Left kidney (tissue), 8 donors: ENCODE measurements around the gene OCEL1. TPM values are rescaled to one million over a fixed set of nuclear protein-coding genes. Genes with fewer than 3 reads are reported as not detected.
"Not testable (repeated sequence)": the region's sequence is repeated elsewhere in the genome, so short reads cannot be mapped to it uniquely, and the experiment has no call there.

Experiments used
- DNase-seq: peaks from one replicate; pipeline ENCODE4 v3.0.0-alpha.2; 2013
- long read RNA-seq, 8 donors: transcript quantifications; one replicate each; lab custom pipeline, GENCODE V29; 2026
- polyA plus RNA-seq: library from polyadenylated mRNA; unstranded; fragments of 120-200 nt; gene quantifications from one replicate; pipeline ENCODE4 v1.2.1, GENCODE V29; 2013; ENCODE audit not compliant: insufficient read length

Gene OCEL1
- 18.4 TPM for polyA plus RNA-seq
- long read RNA-seq, donor 1, transcript OCEL1-201 (6 exons, 1,133 nt), result major isoform, 5 of 10 reads
- long read RNA-seq, donor 1, partial matches to known transcripts, result 0 of 10 reads
- long read RNA-seq, donor 1, other reads (novel, unspliced or antisense), result 0 of 10 reads
- long read RNA-seq, donor 2, partial matches to known transcripts, result 0 of 4 reads
- long read RNA-seq, donor 2, other reads (novel, unspliced or antisense), result 0 of 4 reads
- long read RNA-seq, donor 3, partial matches to known transcripts, result 0 of 1 reads
- long read RNA-seq, donor 3, other reads (novel, unspliced or antisense), result 0 of 1 reads
- long read RNA-seq, donor 4, result 0 reads
- long read RNA-seq, donor 5, partial matches to known transcripts, result 0 of 8 reads
- long read RNA-seq, donor 5, other reads (novel, unspliced or antisense), result 0 of 8 reads
- long read RNA-seq, donor 6, partial matches to known transcripts, result 0 of 4 reads
- long read RNA-seq, donor 6, other reads (novel, unspliced or antisense), result 0 of 4 reads
- long read RNA-seq, donor 7, partial matches to known transcripts, result 0 of 7 reads
- long read RNA-seq, donor 7, other reads (novel, unspliced or antisense), result 0 of 7 reads
- long read RNA-seq, donor 8, partial matches to known transcripts, result 0 of 39 reads
- long read RNA-seq, donor 8, other reads (novel, unspliced or antisense), result 37 of 39 reads

DNA sequence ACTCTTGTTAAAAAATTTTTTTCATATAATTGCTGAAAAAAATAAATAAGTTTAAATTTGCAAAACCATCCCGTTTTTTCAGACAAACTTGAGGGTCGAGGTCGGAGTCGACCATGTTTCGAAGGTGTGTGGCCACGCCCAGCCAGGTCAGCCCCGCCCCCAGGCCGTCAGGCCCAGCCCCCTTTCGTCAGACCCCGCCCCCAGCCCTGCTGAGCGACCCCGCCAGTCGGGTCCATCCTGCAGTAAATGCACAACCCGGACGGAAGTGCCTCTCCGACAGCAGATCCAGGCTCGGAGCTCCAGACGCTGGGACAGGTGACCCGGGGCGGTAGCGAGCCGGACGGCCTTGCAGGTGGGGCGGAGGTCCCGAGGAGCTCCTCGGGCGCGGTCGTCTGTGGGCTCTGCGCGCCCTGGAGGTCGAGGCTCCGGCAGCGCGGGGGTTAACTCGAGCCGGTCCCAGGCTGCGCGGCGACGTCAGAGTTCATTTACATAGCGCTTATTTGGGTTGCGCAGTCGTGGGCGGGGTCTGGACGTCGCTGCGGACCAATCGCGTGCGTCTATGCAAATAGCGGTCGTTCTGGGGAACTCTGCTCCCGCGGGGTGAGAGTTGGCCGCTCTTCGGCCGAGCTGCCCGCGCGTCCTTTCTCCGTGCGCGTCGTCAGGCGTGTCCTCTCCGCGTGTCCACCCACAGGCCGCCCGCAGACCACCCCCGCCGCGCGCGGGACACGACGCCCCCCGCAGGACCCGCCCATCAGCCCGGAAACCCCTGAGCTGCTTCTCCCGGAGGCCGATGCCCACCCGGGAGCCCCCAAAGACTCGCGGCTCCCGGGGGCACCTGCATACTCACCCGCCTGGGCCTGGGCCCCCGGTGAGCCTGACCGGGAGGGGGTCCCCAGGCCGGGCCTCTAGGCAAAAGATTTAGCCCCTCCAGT lies at the start of gene OCEL1:
Gene OCEL1, plus strand, starts transcription at position 225 of the 932 bp plus-strand sequence. Its CDS starts 22 bp downstream, at position 247.
- DNase-seq, result peak; percentile 97

DNA sequence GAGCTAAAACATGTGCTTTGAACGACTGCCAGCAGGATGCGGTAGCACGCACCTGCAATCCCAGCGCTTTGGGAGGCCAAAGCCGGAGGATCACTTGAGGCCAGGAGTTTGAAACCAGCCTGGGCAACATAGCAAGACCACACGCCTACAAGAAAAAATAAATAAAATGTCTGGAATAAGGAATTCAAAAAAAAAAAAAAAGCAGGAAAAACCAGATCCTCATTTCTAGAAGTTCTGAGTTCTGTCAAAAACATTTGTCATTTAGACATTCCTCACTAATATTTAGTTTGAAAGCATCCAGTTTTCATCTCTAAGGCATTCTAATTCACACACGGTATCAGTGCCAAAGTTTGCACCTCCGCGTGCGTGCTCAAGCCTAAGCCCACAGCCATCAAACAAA lies 47.7 kb upstream of the OCEL1 start:
- no peak for DNase-seq

GRCh38 chr19:17180997-17181702 lies 44.9 kb upstream of the OCEL1 start:
- DNase-seq, result no peak

DNA sequence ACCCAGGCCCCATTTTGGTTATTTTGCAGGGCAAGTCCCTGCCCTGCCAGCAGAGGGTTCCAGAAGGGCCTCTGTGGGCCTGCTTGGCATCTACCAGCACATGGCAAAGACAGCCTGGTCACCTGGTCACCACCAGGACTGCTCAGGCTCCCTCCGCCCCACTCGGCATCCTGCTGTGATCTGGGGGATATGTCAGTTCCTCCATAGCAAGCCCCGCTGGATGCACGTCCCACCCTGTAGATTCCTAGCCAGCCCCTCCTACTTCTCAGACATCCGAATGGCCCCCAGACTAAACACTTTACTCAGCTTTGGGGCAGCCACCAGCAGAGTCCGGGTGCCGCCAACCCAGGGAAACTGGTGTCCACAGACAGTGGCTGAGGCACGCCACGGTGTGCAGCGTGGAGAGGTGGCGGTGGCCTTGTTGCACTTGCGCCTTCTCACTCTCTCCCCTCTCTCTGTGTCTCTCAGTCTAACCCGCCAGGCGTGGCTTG lies 42.7 kb upstream of the OCEL1 start:
- no peak for DNase-seq

GRCh38 chr19:17183858-17184321 lies 42.1 kb upstream of the OCEL1 start:
- DNase-seq, result no peak

DNA sequence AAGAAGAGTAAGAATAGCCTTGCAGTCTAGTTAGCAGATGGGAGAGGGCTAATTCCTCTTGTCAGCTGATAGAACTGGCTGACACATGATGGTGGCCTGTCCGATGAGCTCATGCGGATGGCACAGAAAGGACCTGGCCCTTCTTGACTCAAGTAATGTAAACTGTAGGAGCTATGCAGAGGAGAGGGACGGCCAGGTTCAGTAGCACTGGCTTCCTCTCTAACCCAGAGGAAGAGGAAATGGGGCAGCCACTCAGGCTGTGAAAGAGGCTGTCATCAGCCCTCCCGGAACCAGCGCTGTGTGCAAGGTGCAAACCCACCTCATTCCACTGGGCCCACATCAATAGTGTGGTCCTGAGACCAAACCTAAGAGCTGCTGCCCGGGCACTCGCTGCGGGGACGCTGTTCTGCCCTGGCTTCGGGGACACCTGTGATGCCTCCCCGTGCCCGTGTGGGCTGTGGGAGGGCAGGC lies 41.6 kb upstream of the OCEL1 start:
- no peak for DNase-seq

- DNase-seq, result no peak
Measured at GRCh38 chr19:17185590-17185989, 40.4 kb upstream of the OCEL1 start.

- DNase-seq, result not testable (repeated sequence)
Measured at GRCh38 chr19:17191736-17192135, 34.3 kb upstream of the OCEL1 start.

DNA sequence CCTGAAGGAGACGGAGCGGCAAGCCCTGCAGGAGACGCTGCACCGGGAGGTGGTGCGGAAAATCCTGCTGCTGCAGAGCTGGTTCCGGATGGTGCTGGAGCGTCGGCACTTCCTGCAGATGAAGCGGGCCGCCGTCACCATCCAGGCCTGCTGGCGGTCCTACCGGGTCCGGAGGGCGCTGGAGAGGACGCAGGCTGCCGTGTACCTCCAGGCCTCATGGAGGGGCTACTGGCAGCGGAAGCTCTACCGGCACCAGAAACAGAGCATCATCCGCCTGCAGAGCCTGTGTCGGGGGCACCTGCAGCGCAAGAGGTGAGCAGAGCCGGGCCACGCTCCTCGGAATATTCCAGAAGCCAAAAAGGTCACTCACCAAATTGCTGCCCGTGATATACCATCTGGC lies 33.3 kb upstream of the OCEL1 start:
- no peak for DNase-seq

DNA sequence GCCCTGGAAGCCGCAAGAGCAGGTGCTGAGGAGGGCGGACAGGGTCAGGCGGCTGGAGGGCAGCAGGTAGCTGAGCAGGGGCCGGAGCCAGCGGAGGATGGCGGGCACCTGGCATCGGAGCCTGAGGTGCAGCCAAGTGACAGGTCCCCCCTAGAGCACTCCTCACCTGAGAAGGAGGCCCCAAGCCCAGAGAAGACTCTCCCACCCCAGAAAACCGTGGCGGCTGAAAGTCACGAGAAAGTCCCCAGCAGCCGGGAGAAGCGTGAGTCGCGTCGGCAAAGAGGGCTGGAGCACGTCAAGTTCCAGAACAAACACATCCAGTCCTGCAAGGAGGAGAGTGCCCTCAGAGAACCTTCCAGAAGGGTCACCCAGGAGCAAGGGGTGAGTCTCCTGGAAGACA lies 31.4 kb upstream of the OCEL1 start:
- DNase-seq, result no peak

GRCh38 chr19:17195106-17195505 lies 30.9 kb upstream of the OCEL1 start:
- DNase-seq, result no peak

GRCh38 chr19:17196610-17197009 lies 29.4 kb upstream of the OCEL1 start:
- DNase-seq, result no peak

DNA sequence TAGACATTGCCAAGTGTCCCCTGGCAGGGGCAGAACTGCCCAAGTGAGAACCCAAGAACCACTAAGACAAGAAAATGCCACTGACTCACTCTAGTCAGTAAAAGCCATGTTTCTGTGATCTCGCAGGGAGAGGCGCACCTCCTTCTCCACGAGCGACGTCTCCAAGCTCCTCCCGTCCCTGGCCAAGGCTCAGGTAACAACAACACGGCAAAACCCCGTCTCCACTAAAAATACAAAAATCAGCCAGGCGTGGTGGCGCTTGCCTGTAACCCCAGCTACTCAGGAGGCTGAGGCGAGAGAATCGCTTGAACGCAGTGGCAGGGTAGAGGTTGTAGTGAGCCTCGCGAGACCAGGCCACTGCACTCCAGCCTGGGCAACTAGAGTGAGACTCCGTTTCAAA lies 28.4 kb upstream of the OCEL1 start:
- DNase-seq, result no peak

DNA sequence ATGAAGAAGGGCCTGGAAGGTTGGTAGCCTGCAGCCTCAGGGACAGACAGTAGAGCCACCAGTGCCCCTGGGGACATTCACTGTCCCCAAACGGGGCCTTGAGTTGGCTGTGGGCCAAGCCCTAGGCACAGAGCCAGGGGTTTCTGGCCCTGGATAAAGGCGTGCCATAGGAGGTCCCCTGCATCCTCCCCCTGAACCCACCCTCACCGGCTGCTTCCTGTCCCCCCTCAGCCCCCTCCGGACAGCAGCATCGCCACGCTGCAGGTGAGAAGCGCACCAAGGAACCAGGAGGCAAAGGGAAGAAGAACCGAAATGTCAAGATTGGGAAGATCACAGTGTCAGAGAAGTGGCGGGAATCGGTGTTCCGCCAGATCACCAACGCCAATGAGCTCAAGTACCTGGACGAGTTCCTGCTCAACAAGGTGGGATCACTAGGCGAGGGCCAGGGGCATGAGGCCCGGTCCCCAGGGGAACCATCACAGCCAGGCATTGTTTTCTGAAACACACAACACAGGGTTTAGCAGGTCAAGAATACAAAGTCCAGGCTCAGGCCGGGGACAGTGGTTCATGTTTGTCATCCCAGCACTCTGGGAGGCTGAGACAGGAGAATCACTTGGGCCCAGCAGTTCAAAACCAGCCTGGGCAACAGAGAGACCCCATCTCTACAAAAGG lies 25.5 kb upstream of the OCEL1 start:
- no peak for DNase-seq

DNA sequence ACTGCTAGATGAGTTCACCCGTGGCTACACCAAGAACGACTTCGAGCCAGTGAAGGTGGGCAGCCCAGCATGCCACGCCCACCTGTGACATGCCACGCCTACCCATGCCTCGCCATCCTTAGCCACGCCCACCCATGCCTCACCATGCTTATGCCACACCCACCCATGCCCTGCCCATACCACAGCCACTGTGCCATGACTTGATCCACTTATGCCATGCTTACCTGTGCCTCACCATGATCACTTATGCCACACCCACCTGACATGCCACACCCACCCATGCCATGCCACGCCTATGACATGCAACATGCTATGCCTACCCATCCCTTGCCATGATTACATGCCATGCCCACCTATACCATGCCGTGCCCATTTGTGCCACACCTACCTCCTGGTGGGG lies 23.8 kb upstream of the OCEL1 start:
- no peak for DNase-seq

GRCh38 chr19:17202713-17203112 lies 23.3 kb upstream of the OCEL1 start:
- no peak for DNase-seq

- peak; percentile 28 for DNase-seq
Measured at GRCh38 chr19:17205237-17206140, 20.5 kb upstream of the OCEL1 start.

- no peak for DNase-seq
Measured at GRCh38 chr19:17206736-17207581, 19.1 kb upstream of the OCEL1 start.
